B cell (primary cell): ENCODE results near the gene LZTS3. TPM values are rescaled to one million over a fixed set of nuclear protein-coding genes. Genes with fewer than 3 reads are reported as not detected.
"Not testable (repeated sequence)": the region's sequence is repeated elsewhere in the genome, so short reads cannot be mapped to it uniquely, and the experiment has no call there.

Experiments
- ATAC-seq: fragments of 200-7000 bp; cut with Tn5 transposase; one replicate; pipeline ENCODE4 v1.10.0; 2021; ENCODE audit warnings: low read depth, mild to moderate bottlenecking, moderate number of reproducible peaks, moderate library complexity
- CTCF ChIA-PET: fragments of 350-600 bp; sonication (Branson Sonifier 250); formaldehyde crosslinking; loops from one replicate; lab custom pipeline; 2021; ENCODE audit warnings: antibody characterized with exemption, inconsistent platforms; lab: Charles Lee
- POLR2A ChIA-PET: fragments of 350-600 bp; sonication (Branson Sonifier 250); formaldehyde crosslinking; loops from one replicate; lab custom pipeline; 2021; ENCODE audit warnings: antibody characterized with exemption; lab: Charles Lee
- DNase-seq: peaks from one replicate; pipeline ENCODE4 v3.0.0; 2013
- H2AFZ ChIP-seq: 2 replicates; pipeline ENCODE4 v1.6.1; 2012; ENCODE audit warnings: mild to moderate bottlenecking, low read depth, low read length; ENCODE audit not compliant: insufficient read depth, poor library complexity, severe bottlenecking
- H3K27ac ChIP-seq, 2 donors: 1 replicate in 1 of 2; 2 replicates in 1 of 2; pipeline ENCODE4 v1.5.1; 2012 to 2013; ENCODE audit warnings: low read length in 2 of 2, mild to moderate bottlenecking in 2 of 2, moderate library complexity in 1 of 2
- H3K27me3 ChIP-seq, 4 experiments: fragments of 200-600 bp in 1 of 4; sonication (generic) in 1 of 4; replicated peaks in 1 of 4; 1 replicate in 2 of 4; 2 replicates in 2 of 4; pipeline versions ENCODE4 v1.6.1 to v1.7.0; 2013 to 2016; ENCODE audit warnings: low read length in 3 of 4, mild to moderate bottlenecking in 2 of 4, mixed read lengths in 1 of 4, moderate library complexity in 1 of 4; ENCODE audit not compliant: insufficient read depth in 4 of 4, control insufficient read depth in 3 of 4; ENCODE audit errors: control extremely low read depth in 1 of 4
- H3K36me3 ChIP-seq, 2 experiments: replicated peaks in 1 of 2; 1 replicate in 1 of 2; 2 replicates in 1 of 2; pipeline versions ENCODE4 v1.6.1 to v1.7.1; 2013; ENCODE audit warnings: low read length in 1 of 2; ENCODE audit not compliant: insufficient read depth in 2 of 2, control insufficient read depth in 1 of 2; ENCODE audit errors: control extremely low read depth in 1 of 2, extremely low read depth in 1 of 2
- H3K4me1 ChIP-seq, 2 donors: fragments of 200-600 bp in 1 of 2; sonication (generic) in 1 of 2; 1 replicate in 1 of 2; 2 replicates in 1 of 2; pipeline versions ENCODE4 v1.5.1 to v1.6.1; 2013 to 2017; ENCODE audit warnings: low read length in 2 of 2; ENCODE audit not compliant: control insufficient read depth in 2 of 2, insufficient read depth in 2 of 2
- H3K4me2 ChIP-seq: replicated peaks from 2 replicates; pipeline ENCODE3; 2012; ENCODE audit warnings: mild to moderate bottlenecking, low read depth, low read length; ENCODE audit not compliant: poor library complexity, severe bottlenecking
- H3K4me3 ChIP-seq, 5 experiments: fragments of 200-600 bp in 1 of 5; sonication (generic) in 1 of 5; 1 replicate in 3 of 5; 2 replicates in 2 of 5; pipeline versions ENCODE4 v1.5.1 to v1.7.0; 2011 to 2016; ENCODE audit warnings: low read length in 4 of 5, mild to moderate bottlenecking in 4 of 5, low read depth in 2 of 5, control low read depth in 1 of 5, moderate library complexity in 1 of 5; ENCODE audit not compliant: insufficient read depth in 1 of 5; ENCODE audit errors: control extremely low read depth in 1 of 5, extremely low read depth in 1 of 5
- H3K79me2 ChIP-seq: fragments of 200-600 bp; sonication (generic); one replicate; pipeline ENCODE4 v1.6.0; 2016; ENCODE audit warnings: low read length; ENCODE audit not compliant: control insufficient read depth, insufficient read depth
- H3K9ac ChIP-seq: fragments of 200-600 bp; sonication (generic); 2 replicates; pipeline ENCODE4 v1.6.1; 2017; ENCODE audit warnings: mild to moderate bottlenecking, low read length, moderate library complexity
- H3K9me3 ChIP-seq, 3 donors: one replicate each; pipeline versions ENCODE4 v1.6.1 to v1.7.1; 2013; ENCODE audit warnings: low read length in 2 of 3; ENCODE audit not compliant: control insufficient read depth in 2 of 3, insufficient read depth in 1 of 3; ENCODE audit errors: control extremely low read depth in 1 of 3
- H4K20me1 ChIP-seq: 2 replicates; pipeline ENCODE4 v1.6.0; 2012; ENCODE audit warnings: mild to moderate bottlenecking, low read length; ENCODE audit not compliant: insufficient read depth, control insufficient read depth, poor library complexity, severe bottlenecking
- H3K27ac Mint-ChIP-seq: one replicate; pipeline ENCODE4 v1.8.0; 2021; ENCODE audit warnings: mixed read lengths
- H3K27me3 Mint-ChIP-seq: one replicate; pipeline ENCODE4 v1.8.0; 2021; ENCODE audit warnings: mixed read lengths
- H3K4me1 Mint-ChIP-seq: one replicate; pipeline ENCODE4 v1.8.0; 2021; ENCODE audit warnings: mixed read lengths
- H3K4me3 Mint-ChIP-seq: one replicate; pipeline ENCODE4 v1.8.0; 2021; ENCODE audit warnings: mixed read lengths
- H3K9me3 Mint-ChIP-seq: one replicate; pipeline ENCODE4 v1.8.0; 2022; ENCODE audit warnings: mixed read lengths; ENCODE audit not compliant: insufficient read depth
- CTCF ChIP-seq: fragments of 200-600 bp; IDR thresholded peaks from one replicate; pipeline ENCODE4 v1.8.0; 2022; ENCODE audit warnings: antibody characterized with exemption, mild to moderate bottlenecking
- EZH2 ChIP-seq: IDR thresholded peaks from 2 replicates; pipeline ENCODE4 v1.6.1; 2012; ENCODE audit warnings: borderline replicate concordance, low read depth, mild to moderate bottlenecking, moderate library complexity, low read length; ENCODE audit not compliant: insufficient read depth, poor library complexity, severe bottlenecking
- WGBS: methylation state at CpG from one replicate; pipeline ENCODE4 v1.1.5; 2013; ENCODE audit warnings: missing lambda C conversion rate; ENCODE audit not compliant: insufficient coverage; 5-methylcytosine and 5-hydroxymethylcytosine counted together
- intact Hi-C: fragments of 100-400 bp; cut with micrococcal nuclease; formaldehyde crosslinking; loops from one replicate; pipeline ENCODE4 v1.10.0; 2022
- polyA plus RNA-seq: library from polyadenylated mRNA; depleted of rRNA; stranded (reverse); fragments of >200 nt; gene quantifications from 2 replicates; pipeline ENCODE4 v1.2.3, GENCODE V29; 2012
- total RNA-seq, 2 donors: library from RNA; stranded (reverse); fragments of 120-200 nt in 1 of 2; gene quantifications; 1 replicate in 1 of 2; 2 replicates in 1 of 2; pipeline versions ENCODE4 v1.2.3 to v1.2.4, GENCODE V29; 2013 to 2022

Gene LZTS3
- total and polyA plus RNA-seq, 2 donors (not counting 1 experiment from before 2014, with no cell fraction given): 2.3 to 5.1 TPM

GRCh38 chr20:3119044-3119443 lies 54.3 kb downstream of the LZTS3 start:
- ATAC-seq (no peak), DNase-seq (no peak)
- Histone ChIP-seq H3K4me2 (no peak overlapping the region), H3K27me3 (no peaks in the 10 kb centered on the region), H3K4me3 (no peak overlapping the region), H4K20me1 (peaks cover 4% of the 10 kb centered on the region), H3K9me3 (peaks cover 4 to 22% (median 9%) of the 10 kb centered on the region in 3 donors), H3K36me3 (peaks cover 6 to 38% of the 10 kb centered on the region in 2 experiments), H2AFZ (no peak overlapping the region), H3K9ac (no peak overlapping the region), H3K79me2 (peaks cover 4% of the 10 kb centered on the region), H3K27ac (no peak overlapping the region), H3K4me1 (peaks cover 0 to 4% of the 10 kb centered on the region in 2 donors)
- WGBS: 95% methylated on average over 2 of the region's 5 CpGs
- intact Hi-C loops: loop anchor here (2.0 to 5.0 kb wide), 2 partner anchors 47 to 198 kb away; partner anchors contain the start of gene OXT
- ChIA-PET CTCF (interaction anchor here (0.9 to 6.7 kb wide), 3 partner anchors 25 to 1111 kb away, joined by 3 to 68 read pairs (median 3); no protein-coding TSS in a partner anchor), POLR2A (no interaction called here)
- TF ChIP-seq EZH2 (no peak), CTCF (no peak)
- no peaks in the 10 kb centered on the region for H3K27me3 Mint-ChIP-seq
- H3K4me3 Mint-ChIP-seq: no peak overlapping the region
- H3K9me3 Mint-ChIP-seq: peaks cover 3% of the 10 kb centered on the region
- peak overlapping the region; percentile 29 for H3K27ac Mint-ChIP-seq
- peaks cover 14% of the 10 kb centered on the region for H3K4me1 Mint-ChIP-seq

GRCh38 chr20:3117839-3118379 lies 55.4 kb downstream of the LZTS3 start:
- H2AFZ ChIP-seq, H3K4me1 ChIP-seq: not testable (repeated sequence)
- peaks cover 14% of the 10 kb centered on the region for H3K4me1 Mint-ChIP-seq

More at GRCh38 chr20:3117839-3118379, 55.4 kb downstream of the LZTS3 start:
- POLR2A ChIA-PET, H3K4me2 ChIP-seq, H3K9me3 Mint-ChIP-seq, H3K27me3 Mint-ChIP-seq, H4K20me1 ChIP-seq, H3K4me3 Mint-ChIP-seq, H3K9ac ChIP-seq, H3K27ac ChIP-seq, H3K27me3 ChIP-seq, H3K27ac Mint-ChIP-seq, H3K79me2 ChIP-seq, H3K4me3 ChIP-seq: not testable (repeated sequence)
- DNase-seq (peak; percentile 56), ATAC-seq (peak; percentile 68)
- CTCF ChIA-PET: interaction anchor here (0.7 to 6.7 kb wide), 5 partner anchors 27 to 199 kb away, joined by 3 to 68 read pairs (median 3); no protein-coding TSS in a partner anchor
- Histone ChIP-seq H3K9me3 (peaks cover 2 to 14% (median 8%) of the 10 kb centered on the region in 3 donors), H3K36me3 (peaks cover 6 to 32% of the 10 kb centered on the region in 2 experiments)
- TF ChIP-seq CTCF: peak; percentile 50
- WGBS: 55% methylated on average over 9 of the region's 14 CpGs
- intact Hi-C loops: loop anchor here (2.0 to 5.0 kb wide), 2 partner anchors 46 to 199 kb away; partner anchors contain the start of gene OXT
